ENCODE measurements around the gene PDSS2.

DNA sequence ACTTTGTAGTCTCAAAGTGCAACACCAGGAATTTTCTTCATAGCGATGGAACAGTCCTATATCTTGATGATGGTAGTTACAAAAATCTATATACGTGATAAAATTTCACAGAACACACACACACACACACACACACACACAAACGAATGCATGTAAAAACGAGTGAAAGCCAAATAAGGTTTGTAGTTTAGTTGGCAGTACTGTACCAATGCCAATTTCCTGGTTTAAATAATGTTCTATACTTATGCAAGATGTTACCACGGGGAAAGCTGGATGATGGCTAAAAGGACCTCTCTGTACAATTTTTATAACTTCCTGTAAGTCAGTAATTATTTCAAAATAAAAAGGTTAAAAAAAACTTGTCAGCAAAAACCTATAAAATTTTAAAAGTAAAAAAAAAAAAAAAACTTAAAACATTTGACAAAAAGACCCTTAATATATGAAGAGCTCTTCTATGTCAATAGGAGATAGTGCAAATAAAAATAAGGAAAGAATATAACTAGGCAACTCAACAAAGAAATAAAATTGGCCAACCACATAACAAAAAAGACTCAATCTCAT, 37.6 kb downstream of the PDSS2 start:
- TF ChIP-seq GATA2 (IDR thresholded peaks at IDR 0.05; ENCODE audit: low read depth, low read length) (no peak), GATA3 (IDR thresholded peaks at IDR 0.05; ENCODE audit: low read depth, low read length) (no peak)
